GM12874 (cell line): ENCODE data around the gene MEI1.

ENCODE experiments used
- TF ChIP-seq, protein P1 (sequence below): IDR thresholded peaks from 2 replicates; pipeline ENCODE4 v1.5.1; 2011; ENCODE audit warnings: low read depth, mild to moderate bottlenecking, control low read depth, low read length, moderate library complexity; ENCODE audit not compliant: insufficient read depth

The MEI1 gene

GRCh38 chr22:41658869-41659268, 40.4 kb upstream of the MEI1 start:
- TF ChIP-seq, protein P1, sequence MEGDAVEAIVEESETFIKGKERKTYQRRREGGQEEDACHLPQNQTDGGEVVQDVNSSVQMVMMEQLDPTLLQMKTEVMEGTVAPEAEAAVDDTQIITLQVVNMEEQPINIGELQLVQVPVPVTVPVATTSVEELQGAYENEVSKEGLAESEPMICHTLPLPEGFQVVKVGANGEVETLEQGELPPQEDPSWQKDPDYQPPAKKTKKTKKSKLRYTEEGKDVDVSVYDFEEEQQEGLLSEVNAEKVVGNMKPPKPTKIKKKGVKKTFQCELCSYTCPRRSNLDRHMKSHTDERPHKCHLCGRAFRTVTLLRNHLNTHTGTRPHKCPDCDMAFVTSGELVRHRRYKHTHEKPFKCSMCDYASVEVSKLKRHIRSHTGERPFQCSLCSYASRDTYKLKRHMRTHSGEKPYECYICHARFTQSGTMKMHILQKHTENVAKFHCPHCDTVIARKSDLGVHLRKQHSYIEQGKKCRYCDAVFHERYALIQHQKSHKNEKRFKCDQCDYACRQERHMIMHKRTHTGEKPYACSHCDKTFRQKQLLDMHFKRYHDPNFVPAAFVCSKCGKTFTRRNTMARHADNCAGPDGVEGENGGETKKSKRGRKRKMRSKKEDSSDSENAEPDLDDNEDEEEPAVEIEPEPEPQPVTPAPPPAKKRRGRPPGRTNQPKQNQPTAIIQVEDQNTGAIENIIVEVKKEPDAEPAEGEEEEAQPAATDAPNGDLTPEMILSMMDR = no peak

DNA sequence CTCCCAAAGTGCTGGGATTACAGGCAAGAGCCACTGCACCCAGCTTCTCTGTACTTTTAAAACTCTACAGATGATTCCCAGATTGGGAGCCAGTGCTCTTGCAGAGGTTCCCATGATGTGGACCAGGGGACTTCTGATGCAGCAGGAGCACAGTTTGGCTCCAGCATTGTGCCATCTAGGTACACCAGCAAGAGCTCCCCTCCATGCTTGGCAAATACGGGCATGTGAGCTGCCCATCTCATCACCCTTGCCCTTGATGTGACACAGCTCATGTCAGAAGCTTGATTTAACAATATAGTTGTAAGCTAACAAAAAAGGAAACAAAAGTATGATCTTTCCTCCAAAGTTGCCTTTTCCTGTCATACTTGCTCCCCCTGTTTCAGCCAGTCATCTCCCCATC, 39.4 kb upstream of the MEI1 start:
- TF ChIP-seq, protein P1 = no peak

- TF ChIP-seq, protein P1 = no peak
Observed at GRCh38 chr22:41660416-41660815, 38.9 kb upstream of the MEI1 start.

DNA sequence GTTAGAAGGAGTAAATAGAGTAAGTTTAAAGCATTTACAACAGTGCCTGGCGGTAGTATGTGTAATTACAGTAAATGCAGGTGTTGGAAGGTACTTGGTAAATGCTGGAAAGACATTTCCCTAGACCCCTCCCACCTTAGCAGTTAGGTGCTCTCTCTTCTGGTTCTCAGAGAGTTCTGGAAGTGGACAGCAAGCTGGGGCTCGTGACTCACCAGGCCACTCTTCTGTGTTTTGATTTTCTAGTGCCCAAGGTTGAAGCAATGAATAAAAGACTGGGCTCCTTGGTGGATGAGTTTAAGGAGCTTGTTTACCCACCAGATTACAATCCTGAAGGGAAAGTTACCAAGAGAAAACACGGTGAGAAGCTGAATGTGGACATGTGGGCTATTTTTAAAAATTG, 38.2 kb upstream of the MEI1 start:
- TF ChIP-seq, protein P1 = no peak

DNA sequence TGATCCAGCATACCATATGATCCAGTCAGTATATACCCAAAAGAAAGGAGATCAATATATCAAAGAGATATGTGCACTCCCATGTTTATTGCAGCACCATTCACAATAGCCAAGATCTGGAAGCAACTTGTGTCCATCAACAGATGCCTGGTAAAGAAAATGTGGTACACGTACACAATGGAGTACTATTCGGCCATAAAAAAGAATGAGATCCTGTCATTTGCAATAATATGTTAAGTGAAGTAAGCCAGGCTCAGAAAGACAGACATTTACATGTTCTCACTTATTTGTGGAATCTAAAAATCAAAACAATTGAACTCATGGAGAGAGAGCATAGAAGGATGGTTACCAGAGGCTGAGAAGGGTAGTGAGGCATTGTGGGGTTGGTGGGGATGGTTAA, 37.6 kb upstream of the MEI1 start:
- TF ChIP-seq, protein P1 = no peak

- TF ChIP-seq, protein P1 = no peak
Observed at GRCh38 chr22:41664490-41664889, 34.8 kb upstream of the MEI1 start.

DNA sequence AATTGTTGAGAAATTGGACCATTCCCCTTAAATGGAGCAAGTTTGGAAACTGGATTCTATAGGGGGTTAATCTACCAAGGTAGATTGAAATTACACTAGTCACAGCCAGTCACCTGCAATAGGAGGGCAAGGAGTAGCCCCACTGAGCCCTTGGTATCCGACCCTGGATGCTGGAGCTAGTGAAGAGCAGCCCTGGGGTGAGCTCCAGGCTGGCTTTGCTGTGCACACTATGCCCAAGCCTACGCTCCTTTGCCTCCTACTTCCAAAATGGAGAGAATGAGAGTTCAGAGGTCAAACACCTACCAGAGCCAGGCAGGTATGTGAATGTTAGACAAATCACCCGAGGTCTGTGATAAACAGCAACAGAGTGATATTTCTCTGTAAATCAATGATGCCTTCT, 34.4 kb upstream of the MEI1 start:
- TF ChIP-seq, protein P1 = no peak
